Stimulated activated CD8-positive, alpha-beta memory T cell treated with anti-CD3 and anti-CD28 coated beads, Interleukin-4, amount 100 ng/mL, for 24 hours (primary cell): Measurements from ENCODE around the gene AGPAT4.

Experiments used
- DNase-seq: peaks from one replicate; pipeline ENCODE4 v3.0.0-alpha.2; 2020; ENCODE audit warnings: low read depth

The AGPAT4 gene

GRCh38 chr6:161281092-161281491, 7.2 kb upstream of the AGPAT4 start:
- no peak for DNase-seq

- no peak for DNase-seq
These were observed 6.0 kb upstream of the AGPAT4 start for GRCh38 chr6:161279677-161280415.

- no peak for DNase-seq
These were observed 2.8 kb upstream of the AGPAT4 start for GRCh38 chr6:161276605-161277155.

GRCh38 chr6:161274898-161275297, 1.0 kb upstream of the AGPAT4 start:
- no peak for DNase-seq

- DNase-seq, result no peak
These were observed 612 bp upstream of the AGPAT4 start for GRCh38 chr6:161274488-161274858.

GRCh38 chr6:161273274-161273751, 548 bp downstream of the AGPAT4 start:
- no peak for DNase-seq

- no peak for DNase-seq
These were observed 1.1 kb downstream of the AGPAT4 start for GRCh38 chr6:161272635-161273273.

- no peak for DNase-seq
These were observed 2.4 kb downstream of the AGPAT4 start for GRCh38 chr6:161271343-161272030.

- no peak for DNase-seq
These were observed 3.7 kb downstream of the AGPAT4 start for GRCh38 chr6:161270116-161270515.

- DNase-seq, result no peak
These were observed 4.6 kb downstream of the AGPAT4 start for GRCh38 chr6:161269310-161269709.

GRCh38 chr6:161268531-161269210, 5.2 kb downstream of the AGPAT4 start:
- DNase-seq, result no peak

GRCh38 chr6:161266513-161267230, 7.2 kb downstream of the AGPAT4 start:
- DNase-seq, result no peak

GRCh38 chr6:161265975-161266374, 7.9 kb downstream of the AGPAT4 start:
- DNase-seq, result no peak

- DNase-seq, result no peak
These were observed 8.3 kb downstream of the AGPAT4 start for GRCh38 chr6:161265554-161265953.

- no peak for DNase-seq
These were observed 9.7 kb downstream of the AGPAT4 start for GRCh38 chr6:161264181-161264580.

GRCh38 chr6:161261816-161262215, 12.0 kb downstream of the AGPAT4 start:
- no peak for DNase-seq

- no peak for DNase-seq
These were observed 12.5 kb downstream of the AGPAT4 start for GRCh38 chr6:161261325-161261724.

- no peak for DNase-seq
These were observed 14.6 kb downstream of the AGPAT4 start for GRCh38 chr6:161259302-161259701.

GRCh38 chr6:161257793-161258457, 15.9 kb downstream of the AGPAT4 start:
- no peak for DNase-seq

GRCh38 chr6:161256407-161256806, 17.5 kb downstream of the AGPAT4 start:
- DNase-seq, result no peak

GRCh38 chr6:161255518-161255917, 18.3 kb downstream of the AGPAT4 start:
- DNase-seq, result no peak
